Measurements from ENCODE around the gene MAP3K5.

- TF ChIP-seq CTCF (IDR thresholded peaks at IDR 0.05) (no peak), POLR2A (IDR thresholded peaks at IDR 0.05) (no peak), EP300 (IDR thresholded peaks at IDR 0.05; ENCODE audit: low read depth) (no peak), POLR2AphosphoS5 (IDR thresholded peaks at IDR 0.05) (no peak)
Observed at GRCh38 chr6:136740050-136740974, 52.0 kb downstream of the MAP3K5 start.
